Neural cell (in vitro differentiated cells): ENCODE measurements around the gene NFAT5. TPM values are rescaled to one million over a fixed set of nuclear protein-coding genes. Genes with fewer than 3 reads are reported as not detected.

Source experiments
- H2AFZ ChIP-seq: fragments of 200-600, 300-800 bp; sonication (generic), shearing (Covaris generic); 2 replicates; pipeline ENCODE4 v1.6.0; 2014; ENCODE audit warnings: low read depth, mild to moderate bottlenecking, antibody characterized with exemption, low read length, moderate library complexity
- H3F3A ChIP-seq: fragments of 200-600 bp; shearing (Covaris generic); 2 replicates; pipeline ENCODE4 v1.6.1; 2016; ENCODE audit warnings: mild to moderate bottlenecking, moderate library complexity, mixed read lengths, antibody characterized with exemption, low read length; ENCODE audit not compliant: insufficient read depth, poor library complexity, severe bottlenecking
- H3K27ac ChIP-seq: fragments of 200-600, 300-800 bp; sonication (generic), shearing (Covaris generic); 2 replicates; pipeline ENCODE4 v1.5.1; 2014; ENCODE audit warnings: mild to moderate bottlenecking, low read length, moderate library complexity
- H3K27me3 ChIP-seq: fragments of 300-800, 200-600 bp; sonication (generic), shearing (Covaris generic); 2 replicates; pipeline ENCODE4 v1.6.0; 2014; ENCODE audit warnings: mild to moderate bottlenecking, low read depth, low read length, moderate library complexity; ENCODE audit not compliant: insufficient read depth
- H3K36me3 ChIP-seq: fragments of 300-800, 200-600 bp; sonication (generic), shearing (Covaris generic); 2 replicates; pipeline ENCODE4 v1.5.1; 2014; ENCODE audit warnings: mild to moderate bottlenecking, antibody characterized with exemption, low read length, moderate library complexity; ENCODE audit not compliant: insufficient read depth
- H3K4me2 ChIP-seq: fragments of 300-800, 200-600 bp; sonication (generic), shearing (Covaris generic); 2 replicates; pipeline ENCODE4 v1.6.0; 2014; ENCODE audit warnings: mild to moderate bottlenecking, low read length
- H3K4me3 ChIP-seq: fragments of 300-800, 200-600 bp; sonication (generic), shearing (Covaris generic); 2 replicates; pipeline ENCODE4 v1.5.1; 2014; ENCODE audit warnings: mild to moderate bottlenecking, low read length, moderate library complexity
- H3K79me2 ChIP-seq: fragments of 200-600 bp; shearing (Covaris generic); replicated peaks from 2 replicates; pipeline ENCODE4 v1.6.0; 2014; ENCODE audit warnings: mild to moderate bottlenecking, low read length, moderate library complexity; ENCODE audit not compliant: insufficient read depth
- H3K9ac ChIP-seq: fragments of 300-800, 200-600 bp; sonication (generic), shearing (Covaris generic); 2 replicates; pipeline ENCODE4 v1.6.1; 2016; ENCODE audit warnings: mild to moderate bottlenecking, low read length, mixed read lengths
- H3K9me2 ChIP-seq: fragments of 200-600 bp; shearing (Covaris generic); 2 replicates; pipeline ENCODE4 v1.6.1; 2016; ENCODE audit warnings: mild to moderate bottlenecking, low read length, mixed read lengths; ENCODE audit not compliant: insufficient read depth
- H3K9me3 ChIP-seq: fragments of 200-600, 300-800 bp; sonication (generic), shearing (Covaris generic); 2 replicates; pipeline ENCODE4 v1.6.1; 2016; ENCODE audit warnings: mild to moderate bottlenecking, mixed run types, low read length, moderate library complexity, mixed read lengths
- H4K20me1 ChIP-seq: fragments of 200-600 bp; shearing (Covaris generic); 2 replicates; pipeline ENCODE4 v1.6.1; 2016; ENCODE audit warnings: mild to moderate bottlenecking, mixed run types; ENCODE audit not compliant: insufficient read depth
- CTCF ChIP-seq: fragments of 450-650 bp; IDR thresholded peaks from 2 replicates; pipeline ENCODE4 v1.5.1; 2014; ENCODE audit warnings: antibody characterized with exemption, mild to moderate bottlenecking, moderate library complexity; ENCODE audit not compliant: poor library complexity, severe bottlenecking
- EP300 ChIP-seq: fragments of 450-650 bp; conservative IDR thresholded peaks from 2 replicates; pipeline ENCODE4 v1.6.1; 2014; ENCODE audit warnings: antibody characterized with exemption, mild to moderate bottlenecking, moderate library complexity; ENCODE audit not compliant: poor library complexity, severe bottlenecking
- EZH2 ChIP-seq: fragments of 200-600, 300-800 bp; shearing (Covaris generic), sonication (generic); IDR thresholded peaks from 2 replicates; pipeline ENCODE4 v1.6.1; 2014; ENCODE audit warnings: antibody characterized with exemption, low read length, borderline replicate concordance, mild to moderate bottlenecking; ENCODE audit not compliant: insufficient read depth, poor library complexity, severe bottlenecking
- MXI1 ChIP-seq: fragments of 450-650 bp; conservative IDR thresholded peaks from 2 replicates; pipeline ENCODE4 v1.6.1; 2014; ENCODE audit warnings: antibody characterized with exemption, mild to moderate bottlenecking; ENCODE audit not compliant: poor library complexity, severe bottlenecking
- POLR2AphosphoS5 ChIP-seq: IDR thresholded peaks from 2 replicates; pipeline ENCODE4 v1.6.1; 2012
- RAD21 ChIP-seq: fragments of 450-650 bp; conservative IDR thresholded peaks from 2 replicates; pipeline ENCODE4 v1.6.1; 2014; ENCODE audit warnings: antibody characterized with exemption, mild to moderate bottlenecking, moderate library complexity
- REST ChIP-seq: IDR thresholded peaks from 2 replicates; pipeline ENCODE4 v1.6.1; 2012; ENCODE audit warnings: borderline replicate concordance
- SMC3 ChIP-seq: fragments of 450-650 bp; conservative IDR thresholded peaks from 2 replicates; pipeline ENCODE4 v1.6.1; 2014; ENCODE audit warnings: antibody characterized with exemption, mild to moderate bottlenecking, moderate library complexity; ENCODE audit not compliant: poor library complexity
- TAF1 ChIP-seq: IDR thresholded peaks from 2 replicates; pipeline ENCODE4 v1.6.1; 2012; ENCODE audit warnings: low read depth
- polyA plus RNA-seq: library from polyadenylated mRNA; depleted of rRNA; stranded (reverse); fragments of >200 nt; gene quantifications from 2 replicates; pipeline ENCODE4 v1.2.3, GENCODE V29; 2014

Gene NFAT5
- polyA plus RNA-seq, 1 donor from 2014 or later = 9.2 TPM

- H3K9me3 ChIP-seq = no peaks in the 10 kb centered on the region
- H3F3A ChIP-seq = no peaks in the 10 kb centered on the region
- H3K9me2 ChIP-seq = no peaks in the 10 kb centered on the region
- H3K79me2 ChIP-seq = peaks cover 7% of the 10 kb centered on the region
- no peak overlapping the region for H3K4me3 ChIP-seq
- no peak overlapping the region for H3K4me2 ChIP-seq
- H3K36me3 ChIP-seq = no peaks in the 10 kb centered on the region
- H2AFZ ChIP-seq = no peak overlapping the region
- no peak for TF ChIP-seq EP300
- TF ChIP-seq RAD21 = no peak
- no peak for TF ChIP-seq EZH2
- no peak for TF ChIP-seq MXI1
- TF ChIP-seq SMC3 = no peak
- H3K27me3 ChIP-seq = no peaks in the 10 kb centered on the region
- H3K27ac ChIP-seq = no peak overlapping the region
- H3K9ac ChIP-seq = no peak overlapping the region
- H4K20me1 ChIP-seq = no peaks in the 10 kb centered on the region
Observed at GRCh38 chr16:69618721-69619120, 53.0 kb downstream of the NFAT5 start.

- TF ChIP-seq EP300 = no peak
- no peak for TF ChIP-seq EZH2
- TF ChIP-seq REST = no peak
- no peak for TF ChIP-seq SMC3
- no peak for TF ChIP-seq RAD21
- TF ChIP-seq MXI1 = no peak
- Histone ChIP-seq H3K9me2 (no peaks in the 10 kb centered on the region), H3K4me2 (no peak overlapping the region), H3F3A (no peaks in the 10 kb centered on the region), H2AFZ (no peak overlapping the region), H3K79me2 (peaks cover 7% of the 10 kb centered on the region), H3K4me3 (no peak overlapping the region), H3K27ac (no peak overlapping the region), H3K36me3 (no peaks in the 10 kb centered on the region), H4K20me1 (no peaks in the 10 kb centered on the region), H3K9ac (no peak overlapping the region), H3K27me3 (no peaks in the 10 kb centered on the region), H3K9me3 (no peaks in the 10 kb centered on the region)
Observed at GRCh38 chr16:69619514-69619913, 53.7 kb downstream of the NFAT5 start.

- Histone ChIP-seq H3K79me2 (peaks cover 7% of the 10 kb centered on the region), H3K4me2 (no peak overlapping the region), H3K4me3 (no peak overlapping the region), H3K9me3 (no peaks in the 10 kb centered on the region), H3K9ac (no peak overlapping the region), H4K20me1 (no peaks in the 10 kb centered on the region), H3K36me3 (no peaks in the 10 kb centered on the region), H2AFZ (no peak overlapping the region), H3K9me2 (no peaks in the 10 kb centered on the region), H3K27ac (no peak overlapping the region), H3K27me3 (no peaks in the 10 kb centered on the region), H3F3A (no peaks in the 10 kb centered on the region)
- no peak for TF ChIP-seq EP300
- no peak for TF ChIP-seq CTCF
- TF ChIP-seq REST = no peak
- no peak for TF ChIP-seq MXI1
- no peak for TF ChIP-seq EZH2
- no peak for TF ChIP-seq SMC3
- no peak for TF ChIP-seq POLR2AphosphoS5
- no peak for TF ChIP-seq TAF1
Observed at GRCh38 chr16:69620573-69620972, 54.8 kb downstream of the NFAT5 start.
